ENCODE results near the gene USHBP1.

Gene USHBP1

GRCh38 chr19:17304386-17305215 lies 40.1 kb upstream of the USHBP1 start:
- no peaks in the 10 kb centered on the region for H3K27me3 ChIP-seq (ENCODE audit: insufficient read depth, low read length, poor library complexity)
- no peak overlapping the region for H3K56ac ChIP-seq (ENCODE audit: low read length)
- H4K5ac ChIP-seq (ENCODE audit: low read length), result no peak overlapping the region
- DNase-seq, result no peak
- no peak overlapping the region for H3K27ac ChIP-seq (ENCODE audit: low read depth, low read length)
- WGBS (ENCODE audit: extremely low coverage, insufficient coverage, low lambda C conversion rate), result no CpG with 5 or more reads among the region's 12 CpGs
- H3K36me3 ChIP-seq (ENCODE audit: control insufficient read depth, insufficient read depth, low read length), result no peaks in the 10 kb centered on the region
- H4K8ac ChIP-seq (ENCODE audit: low read depth, low read length), result no peak overlapping the region
- peak overlapping the region; percentile 40 for H2AK5ac ChIP-seq (ENCODE audit: low read length)
- H3K4me3 ChIP-seq (ENCODE audit: low read length), result no peak overlapping the region
- no peak overlapping the region for H2BK120ac ChIP-seq (ENCODE audit: low read depth, low read length)
- H3K18ac ChIP-seq (ENCODE audit: low read length), result no peak overlapping the region
- no peak overlapping the region for H2BK15ac ChIP-seq (replicated peaks; ENCODE audit: low read depth)
- no peak overlapping the region for H3K4me2 ChIP-seq (ENCODE audit: low read length)
- H3K79me1 ChIP-seq (ENCODE audit: low read length), result no peaks in the 10 kb centered on the region
- no peak overlapping the region for H2BK5ac ChIP-seq (ENCODE audit: low read length)
- H3K79me2 ChIP-seq (ENCODE audit: control insufficient read depth, insufficient read depth, low read length), result no peaks in the 10 kb centered on the region
- H3K4ac ChIP-seq (ENCODE audit: low read depth, low read length), result no peak overlapping the region
- H3K4me1 ChIP-seq (ENCODE audit: control insufficient read depth, low read depth, low read length), result peaks cover 4% of the 10 kb centered on the region
- no peak overlapping the region for H3K23ac ChIP-seq (ENCODE audit: low read length)
- peak overlapping the region; percentile 5 for H3K9ac ChIP-seq (ENCODE audit: low read length)

DNA sequence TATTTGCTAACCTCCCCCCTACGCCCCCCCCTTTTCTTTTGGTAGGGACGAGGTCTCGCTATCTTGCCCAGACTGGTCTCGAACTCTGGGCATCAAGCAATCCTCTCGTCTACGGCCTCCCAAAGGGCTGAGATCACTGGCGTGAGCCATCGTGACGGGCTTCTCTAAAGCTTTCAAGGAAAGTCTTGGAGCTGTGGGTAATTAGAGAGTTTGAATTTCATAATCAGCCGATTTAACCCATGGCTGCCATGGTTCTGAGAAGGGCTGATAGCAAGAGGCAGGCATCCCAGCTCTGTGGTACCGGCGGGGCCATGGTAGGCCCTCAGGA lies 39.4 kb upstream of the USHBP1 start:
- no peak overlapping the region for H2BK15ac ChIP-seq (replicated peaks; ENCODE audit: low read depth)
- H2AK5ac ChIP-seq (ENCODE audit: low read length), result no peak overlapping the region
- no peak overlapping the region for H4K8ac ChIP-seq (ENCODE audit: low read depth, low read length)
- peaks cover 4% of the 10 kb centered on the region for H3K4me1 ChIP-seq (ENCODE audit: control insufficient read depth, low read depth, low read length)
- no peaks in the 10 kb centered on the region for H3K36me3 ChIP-seq (ENCODE audit: control insufficient read depth, insufficient read depth, low read length)
- H3K4me3 ChIP-seq (ENCODE audit: low read length), result no peak overlapping the region
- no peak for DNase-seq
- H3K4ac ChIP-seq (ENCODE audit: low read depth, low read length), result peak overlapping the region; percentile 27
- H4K5ac ChIP-seq (ENCODE audit: low read length), result no peak overlapping the region
- no peak overlapping the region for H3K27ac ChIP-seq (ENCODE audit: low read depth, low read length)
- no CpG with 5 or more reads among the region's 12 CpGs for WGBS (ENCODE audit: extremely low coverage, insufficient coverage, low lambda C conversion rate)
- no peak overlapping the region for H3K23ac ChIP-seq (ENCODE audit: low read length)
- no peaks in the 10 kb centered on the region for H3K79me2 ChIP-seq (ENCODE audit: control insufficient read depth, insufficient read depth, low read length)
- no peak overlapping the region for H3K9ac ChIP-seq (ENCODE audit: low read length)
- peak overlapping the region; percentile 49 for H3K56ac ChIP-seq (ENCODE audit: low read length)
- no peaks in the 10 kb centered on the region for H3K79me1 ChIP-seq (ENCODE audit: low read length)
- H3K18ac ChIP-seq (ENCODE audit: low read length), result peak overlapping the region; percentile 64
- no peaks in the 10 kb centered on the region for H3K27me3 ChIP-seq (ENCODE audit: insufficient read depth, low read length, poor library complexity)
- H2BK5ac ChIP-seq (ENCODE audit: low read length), result no peak overlapping the region
- no peak overlapping the region for H2BK120ac ChIP-seq (ENCODE audit: low read depth, low read length)
- no peak overlapping the region for H3K4me2 ChIP-seq (ENCODE audit: low read length)

GRCh38 chr19:17303167-17303939 lies 38.8 kb upstream of the USHBP1 start, which contains the start of gene ABHD8:
TSS of gene ABHD8 (minus strand) at chr19:17303425. CDS start at chr19:17301616, 1,809 bp downstream.
- Histone ChIP-seq H3K18ac (ENCODE audit: low read length) (peak within 1 kb of the TSS; percentile 64), H2AK5ac (ENCODE audit: low read length) (no peak within 1 kb of the TSS), H2BK120ac (ENCODE audit: low read depth, low read length) (no peak within 1 kb of the TSS), H3K4me3 (ENCODE audit: low read length) (peak within 1 kb of the TSS; percentile 19), H3K4me1 (ENCODE audit: control insufficient read depth, low read depth, low read length) (peaks cover 4% of the 10 kb centered on the region), H3K36me3 (ENCODE audit: control insufficient read depth, insufficient read depth, low read length) (peaks cover under 1% of the 10 kb centered on the region), H3K27me3 (ENCODE audit: insufficient read depth, low read length, poor library complexity) (no peaks in the 10 kb centered on the region), H3K79me1 (ENCODE audit: low read length) (no peaks in the 10 kb centered on the region), H3K23ac (ENCODE audit: low read length) (no peak within 1 kb of the TSS), H3K4ac (ENCODE audit: low read depth, low read length) (peak within 1 kb of the TSS; percentile 27), H3K79me2 (ENCODE audit: control insufficient read depth, insufficient read depth, low read length) (no peaks in the 10 kb centered on the region), H3K27ac (ENCODE audit: low read depth, low read length) (no peak within 1 kb of the TSS), H3K9ac (ENCODE audit: low read length) (peak within 1 kb of the TSS; percentile 68), H4K5ac (ENCODE audit: low read length) (no peak within 1 kb of the TSS), H3K56ac (ENCODE audit: low read length) (peak within 1 kb of the TSS; percentile 67), H2BK15ac (replicated peaks; ENCODE audit: low read depth) (no peak within 1 kb of the TSS), H4K8ac (ENCODE audit: low read depth, low read length) (no peak within 1 kb of the TSS), H2BK5ac (ENCODE audit: low read length) (no peak within 1 kb of the TSS), H3K4me2 (ENCODE audit: low read length) (peak within 1 kb of the TSS; percentile 64)
- WGBS (ENCODE audit: extremely low coverage, insufficient coverage, low lambda C conversion rate), result no CpG with 5 or more reads among the region's 52 CpGs
- peak; percentile 97 for DNase-seq

GRCh38 chr19:17302391-17303166 lies 38.0 kb upstream of the USHBP1 start:
- peak overlapping the region; percentile 67 for H3K56ac ChIP-seq (ENCODE audit: low read length)
- H2BK5ac ChIP-seq (ENCODE audit: low read length), result no peak overlapping the region
- peak; percentile 77 for DNase-seq
- H3K79me1 ChIP-seq (ENCODE audit: low read length), result no peaks in the 10 kb centered on the region
- no CpG with 5 or more reads among the region's 29 CpGs for WGBS (ENCODE audit: extremely low coverage, insufficient coverage, low lambda C conversion rate)
- no peak overlapping the region for H2BK120ac ChIP-seq (ENCODE audit: low read depth, low read length)
- H3K79me2 ChIP-seq (ENCODE audit: control insufficient read depth, insufficient read depth, low read length), result no peaks in the 10 kb centered on the region
- peak overlapping the region; percentile 64 for H3K4me2 ChIP-seq (ENCODE audit: low read length)
- H3K4me3 ChIP-seq (ENCODE audit: low read length), result peak overlapping the region; percentile 19
- no peak overlapping the region for H3K23ac ChIP-seq (ENCODE audit: low read length)
- H3K4me1 ChIP-seq (ENCODE audit: control insufficient read depth, low read depth, low read length), result peaks cover 4% of the 10 kb centered on the region
- peaks cover 2% of the 10 kb centered on the region for H3K36me3 ChIP-seq (ENCODE audit: control insufficient read depth, insufficient read depth, low read length)
- no peak overlapping the region for H4K8ac ChIP-seq (ENCODE audit: low read depth, low read length)
- H3K27me3 ChIP-seq (ENCODE audit: insufficient read depth, low read length, poor library complexity), result no peaks in the 10 kb centered on the region
- H3K9ac ChIP-seq (ENCODE audit: low read length), result peak overlapping the region; percentile 68
- no peak overlapping the region for H3K27ac ChIP-seq (ENCODE audit: low read depth, low read length)
- no peak overlapping the region for H3K4ac ChIP-seq (ENCODE audit: low read depth, low read length)
- H2AK5ac ChIP-seq (ENCODE audit: low read length), result no peak overlapping the region
- no peak overlapping the region for H2BK15ac ChIP-seq (replicated peaks; ENCODE audit: low read depth)
- H4K5ac ChIP-seq (ENCODE audit: low read length), result no peak overlapping the region
- peak overlapping the region; percentile 64 for H3K18ac ChIP-seq (ENCODE audit: low read length)

DNA sequence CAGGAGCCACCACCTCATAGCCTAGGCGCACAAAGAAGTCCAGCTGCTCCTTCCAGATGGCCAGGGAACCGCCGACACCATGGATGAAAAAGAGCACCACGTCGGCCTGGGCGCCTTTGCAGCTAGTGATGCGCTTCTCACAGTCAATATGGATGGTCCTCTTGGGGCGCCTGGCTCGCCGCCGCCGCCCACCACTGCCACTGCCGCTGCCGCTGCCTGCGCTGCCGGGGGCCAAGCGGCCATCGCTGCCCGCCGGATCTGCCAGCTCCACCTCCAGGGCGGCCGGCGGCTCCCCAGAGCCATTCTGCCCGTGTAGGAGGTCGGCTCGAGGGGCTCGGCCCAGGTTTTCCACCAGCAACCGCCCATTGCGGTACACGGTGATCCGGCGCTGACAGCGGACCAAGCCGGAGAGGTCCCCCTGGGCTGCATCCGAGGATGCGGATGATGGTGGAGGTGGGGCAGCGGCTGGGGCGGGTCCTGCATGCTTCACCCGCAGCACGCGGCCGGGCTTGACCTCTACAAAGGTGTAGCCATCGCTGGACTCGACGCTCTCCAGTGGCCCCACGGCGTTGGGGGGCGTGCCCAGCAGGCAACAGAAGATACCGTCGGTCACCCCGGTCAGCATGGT lies 36.6 kb upstream of the USHBP1 start:
- H3K79me2 ChIP-seq (ENCODE audit: control insufficient read depth, insufficient read depth, low read length), result no peaks in the 10 kb centered on the region
- no peak overlapping the region for H3K18ac ChIP-seq (ENCODE audit: low read length)
- H3K4me3 ChIP-seq (ENCODE audit: low read length), result no peak overlapping the region
- no peaks in the 10 kb centered on the region for H3K79me1 ChIP-seq (ENCODE audit: low read length)
- no peak overlapping the region for H2BK5ac ChIP-seq (ENCODE audit: low read length)
- H2BK15ac ChIP-seq (replicated peaks; ENCODE audit: low read depth), result no peak overlapping the region
- H4K5ac ChIP-seq (ENCODE audit: low read length), result no peak overlapping the region
- H4K8ac ChIP-seq (ENCODE audit: low read depth, low read length), result no peak overlapping the region
- no peak overlapping the region for H2BK120ac ChIP-seq (ENCODE audit: low read depth, low read length)
- DNase-seq, result no peak
- H3K36me3 ChIP-seq (ENCODE audit: control insufficient read depth, insufficient read depth, low read length), result peaks cover 2% of the 10 kb centered on the region
- no peak overlapping the region for H2AK5ac ChIP-seq (ENCODE audit: low read length)
- H3K4me1 ChIP-seq (ENCODE audit: control insufficient read depth, low read depth, low read length), result peaks cover 4% of the 10 kb centered on the region
- H3K9ac ChIP-seq (ENCODE audit: low read length), result no peak overlapping the region
- no peak overlapping the region for H3K4me2 ChIP-seq (ENCODE audit: low read length)
- H3K4ac ChIP-seq (ENCODE audit: low read depth, low read length), result no peak overlapping the region
- H3K27ac ChIP-seq (ENCODE audit: low read depth, low read length), result no peak overlapping the region
- H3K27me3 ChIP-seq (ENCODE audit: insufficient read depth, low read length, poor library complexity), result no peaks in the 10 kb centered on the region
- H3K56ac ChIP-seq (ENCODE audit: low read length), result no peak overlapping the region
- WGBS (ENCODE audit: extremely low coverage, insufficient coverage, low lambda C conversion rate), result no CpG with 5 or more reads among the region's 51 CpGs
- no peak overlapping the region for H3K23ac ChIP-seq (ENCODE audit: low read length)

All from mesendoderm (in vitro differentiated cells).